Colonic mucosa (tissue), 4 donors: ENCODE measurements around the gene TECTA. TPM values are rescaled to one million over a fixed set of nuclear protein-coding genes. Genes with fewer than 3 reads are reported as not detected.

Experiments
- DNase-seq: peaks from one replicate; pipeline ENCODE4 v3.0.0-alpha.2; 2020
- H3K27ac ChIP-seq: fragments of 200-600 bp; one replicate; pipeline ENCODE4 v1.8.0; 2021
- H3K27me3 ChIP-seq: fragments of 200-600 bp; one replicate; pipeline ENCODE4 v1.8.0; 2021
- H3K36me3 ChIP-seq: fragments of 200-600 bp; one replicate; pipeline ENCODE4 v1.8.0; 2021
- H3K4me1 ChIP-seq: fragments of 200-600 bp; one replicate; pipeline ENCODE4 v1.8.0; 2021; ENCODE audit warnings: mild to moderate bottlenecking
- H3K4me3 ChIP-seq: fragments of 200-600 bp; one replicate; pipeline ENCODE4 v1.8.0; 2021
- H3K9ac ChIP-seq, 2 donors: one replicate each; pipeline ENCODE4 v1.7.0; 2013; ENCODE audit warnings: control low read depth in 2 of 2, low read depth in 2 of 2, low read length in 2 of 2
- H3K9me3 ChIP-seq: fragments of 200-600 bp; one replicate; pipeline ENCODE4 v1.8.0; 2021
- CTCF ChIP-seq: fragments of 200-600 bp; IDR thresholded peaks from one replicate; pipeline ENCODE4 v1.8.0; 2022; ENCODE audit warnings: antibody characterized with exemption, mild to moderate bottlenecking
- intact Hi-C: fragments of 100-400 bp; cut with DNase I; formaldehyde crosslinking; loops from one replicate; pipeline ENCODE4 v1.14.1; 2022
- total RNA-seq, 2 donors: library from RNA; stranded (reverse); fragmentation: NEBNext Ultra II Directional in 1 of 2; extraction: Animal tissue kit (Norgen Biotek cat#: 25700) in 1 of 2; gene quantifications; one replicate each; pipeline ENCODE4 v1.2.1, GENCODE V29; 2021
- donor health status: healthy.
- donor health status: DM: no; HTN: no; CAD: no.
- donor health status: DM: no; HTN: no; CAD: no.

Gene TECTA
- total RNA-seq, 2 donors from 2014 or later: 0.16 to 0.20 TPM

- DNase-seq: no peak
- peak overlapping the region; percentile 60 for H3K27ac ChIP-seq
- TF ChIP-seq CTCF: no peak
Measured at GRCh38 chr11:121067962-121068647, 32.9 kb upstream of the TECTA start.

GRCh38 chr11:121068787-121069186, 32.3 kb upstream of the TECTA start:
- Histone ChIP-seq H3K36me3 (no peaks in the 10 kb centered on the region), H3K9ac (no peak overlapping the region), H3K4me1 (no peaks in the 10 kb centered on the region), H3K9me3 (no peaks in the 10 kb centered on the region), H3K27me3 (no peaks in the 10 kb centered on the region), H3K4me3 (no peak overlapping the region), H3K27ac (peak overlapping the region; percentile 60)
- TF ChIP-seq CTCF: no peak
- peak; percentile 43 for DNase-seq
- intact Hi-C loops: no loop called here

More at GRCh38 chr11:121067962-121068647, 32.9 kb upstream of the TECTA start:
- no peaks in the 10 kb centered on the region for H3K36me3 ChIP-seq
- H3K9me3 ChIP-seq: no peaks in the 10 kb centered on the region
- peak overlapping the region in 1 of 2 donors; percentile 3 for H3K9ac ChIP-seq
- H3K4me3 ChIP-seq: no peak overlapping the region
- H3K4me1 ChIP-seq: no peaks in the 10 kb centered on the region
- H3K27me3 ChIP-seq: no peaks in the 10 kb centered on the region
- intact Hi-C loops: no loop called here

GRCh38 chr11:121070951-121071845, 29.8 kb upstream of the TECTA start:
- no peak overlapping the region for H3K4me3 ChIP-seq
- no peak for DNase-seq
- H3K27me3 ChIP-seq: no peaks in the 10 kb centered on the region
- no peaks in the 10 kb centered on the region for H3K4me1 ChIP-seq
- no peak overlapping the region for H3K9ac ChIP-seq
- no peak for TF ChIP-seq CTCF
- intact Hi-C loops: no loop called here
- no peaks in the 10 kb centered on the region for H3K9me3 ChIP-seq
- H3K36me3 ChIP-seq: no peaks in the 10 kb centered on the region
- H3K27ac ChIP-seq: no peak overlapping the region

- no peak overlapping the region for H3K4me3 ChIP-seq
- H3K9ac ChIP-seq: no peak overlapping the region
- no peaks in the 10 kb centered on the region for H3K27me3 ChIP-seq
- TF ChIP-seq CTCF: no peak
- no peaks in the 10 kb centered on the region for H3K9me3 ChIP-seq
- intact Hi-C loops: no loop called here
- no peaks in the 10 kb centered on the region for H3K4me1 ChIP-seq
- no peaks in the 10 kb centered on the region for H3K36me3 ChIP-seq
- no peak for DNase-seq
- H3K27ac ChIP-seq: no peak overlapping the region
Measured at GRCh38 chr11:121071846-121072450, 29.1 kb upstream of the TECTA start.

GRCh38 chr11:121081321-121081720, 19.7 kb upstream of the TECTA start:
- no peak for TF ChIP-seq CTCF
- no peak for DNase-seq
- H3K27me3 ChIP-seq: no peaks in the 10 kb centered on the region
- H3K36me3 ChIP-seq: no peaks in the 10 kb centered on the region
- H3K9ac ChIP-seq: no peak overlapping the region
- no peak overlapping the region for H3K27ac ChIP-seq
- no peak overlapping the region for H3K4me3 ChIP-seq
- no peaks in the 10 kb centered on the region for H3K9me3 ChIP-seq
- intact Hi-C loops: no loop called here
- H3K4me1 ChIP-seq: no peaks in the 10 kb centered on the region
